Pancreas (tissue), 10 donors: ENCODE measurements around the gene TCIRG1. TPM values are rescaled to one million over a fixed set of nuclear protein-coding genes. Genes with fewer than 3 reads are reported as not detected.
"Not testable (repeated sequence)": the region's sequence is repeated elsewhere in the genome, so short reads cannot be mapped to it uniquely, and the experiment has no call there.

ENCODE experiments used
- ATAC-seq, 4 donors: fragments of 200-7000 bp; cut with Tn5 transposase; one replicate each; pipeline versions ENCODE4 v1.8.0 to v1.9.1; 2020; ENCODE audit warnings: mild to moderate bottlenecking in 4 of 4, moderate library complexity in 4 of 4
- DNase-seq, 6 donors: peaks; one replicate each; pipeline ENCODE4 v3.0.0-alpha.2; 2020
- FAIRE-seq: peaks from 2 replicates; lab custom pipeline; 2012; peaks lifted over from hg19 to GRCh38; lab: Jason Lieb, UNC
- H3K27ac ChIP-seq, 4 donors: fragments of 200-600 bp; sonication (generic); 1 replicate in 3 of 4; 2 replicates in 1 of 4; pipeline versions ENCODE4 v1.5.0 to v1.8.0; 2020
- H3K27me3 ChIP-seq, 4 donors: fragments of 200-600 bp; one replicate each; pipeline ENCODE4 v1.8.0; 2021
- H3K36me3 ChIP-seq, 3 donors: fragments of 200-600 bp; sonication (generic) in 1 of 3; one replicate each; pipeline versions ENCODE4 v1.5.0 to v1.8.0; 2020 to 2021
- H3K4me1 ChIP-seq, 3 donors: fragments of 200-600 bp; one replicate each; pipeline ENCODE4 v1.8.0; 2021
- H3K4me3 ChIP-seq, 4 donors: fragments of 200-600 bp; sonication (generic) in 2 of 4; one replicate each; pipeline versions ENCODE4 v1.5.0 to v1.8.0; 2020 to 2021
- H3K9me3 ChIP-seq, 4 donors: fragments of 200-600 bp; one replicate each; pipeline ENCODE4 v1.8.0; 2021
- WGBS, 2 donors: extraction: QIAGEN DNeasy Blood & Tissue Kit; methylation state at CpG; one replicate each; pipeline ENCODE4 v1.1.7; 2013; 5-methylcytosine and 5-hydroxymethylcytosine counted together
- intact Hi-C, 3 donors: fragments of 100-400 bp; cut with DNase I; formaldehyde crosslinking; loops; one replicate each; pipeline versions ENCODE4 v1.11.1 to v1.14.2; 2022
- polyA plus RNA-seq, 2 donors: library from polyadenylated mRNA; stranded (reverse); fragments of 200-250 nt; gene quantifications; one replicate each; pipeline ENCODE4 v1.2.3, GENCODE V29; 2013
- total RNA-seq, 6 donors: library from RNA; stranded (reverse); fragmentation: NEBNext Ultra II Directional in 4 of 6; extraction: Animal tissue kit (Norgen Biotek cat#: 25700) in 4 of 6; gene quantifications; one replicate each; pipeline versions ENCODE4 v1.2.1 to v1.2.4, GENCODE V29; 2021 to 2023
- TF ChIP-seq, protein P1 (sequence below), 4 donors: fragments of 200-600 bp; sonication (generic) in 3 of 4; IDR thresholded peaks; one replicate each; pipeline versions ENCODE4 v1.5.0 to v1.8.0; 2021; ENCODE audit warnings: antibody characterized with exemption in 4 of 4
- donor health status: healthy with polysubstance abuse.
- donor health status: DM: no; HTN: no; CAD: no; lungs with moderate emphysema.
- donor health status: DM: no; HTN: no; CAD: no.
- donor health status: control.
- donor health status: control.
- donor health status: Bipolar disorder and iron deficiency.
- donor health status: DM: yes; HTN: yes; CAD: no.
- donor health status: DM: no; HTN: no; CAD: no.
- donor health status: DM: no; HTN: no; CAD: no.
- donor health status: DM: yes; HTN: yes; CAD: no.

TCIRG1 gene, protein sequence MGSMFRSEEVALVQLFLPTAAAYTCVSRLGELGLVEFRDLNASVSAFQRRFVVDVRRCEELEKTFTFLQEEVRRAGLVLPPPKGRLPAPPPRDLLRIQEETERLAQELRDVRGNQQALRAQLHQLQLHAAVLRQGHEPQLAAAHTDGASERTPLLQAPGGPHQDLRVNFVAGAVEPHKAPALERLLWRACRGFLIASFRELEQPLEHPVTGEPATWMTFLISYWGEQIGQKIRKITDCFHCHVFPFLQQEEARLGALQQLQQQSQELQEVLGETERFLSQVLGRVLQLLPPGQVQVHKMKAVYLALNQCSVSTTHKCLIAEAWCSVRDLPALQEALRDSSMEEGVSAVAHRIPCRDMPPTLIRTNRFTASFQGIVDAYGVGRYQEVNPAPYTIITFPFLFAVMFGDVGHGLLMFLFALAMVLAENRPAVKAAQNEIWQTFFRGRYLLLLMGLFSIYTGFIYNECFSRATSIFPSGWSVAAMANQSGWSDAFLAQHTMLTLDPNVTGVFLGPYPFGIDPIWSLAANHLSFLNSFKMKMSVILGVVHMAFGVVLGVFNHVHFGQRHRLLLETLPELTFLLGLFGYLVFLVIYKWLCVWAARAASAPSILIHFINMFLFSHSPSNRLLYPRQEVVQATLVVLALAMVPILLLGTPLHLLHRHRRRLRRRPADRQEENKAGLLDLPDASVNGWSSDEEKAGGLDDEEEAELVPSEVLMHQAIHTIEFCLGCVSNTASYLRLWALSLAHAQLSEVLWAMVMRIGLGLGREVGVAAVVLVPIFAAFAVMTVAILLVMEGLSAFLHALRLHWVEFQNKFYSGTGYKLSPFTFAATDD
- 100 to 1,000 TPM; 166 to 287 (median 201) TPM for total RNA-seq
- 1,000 to 10,000 TPM in 1 of 2 donors, 100 to 1,000 TPM in 1; 550 to 1,036 TPM for polyA plus RNA-seq

DNA sequence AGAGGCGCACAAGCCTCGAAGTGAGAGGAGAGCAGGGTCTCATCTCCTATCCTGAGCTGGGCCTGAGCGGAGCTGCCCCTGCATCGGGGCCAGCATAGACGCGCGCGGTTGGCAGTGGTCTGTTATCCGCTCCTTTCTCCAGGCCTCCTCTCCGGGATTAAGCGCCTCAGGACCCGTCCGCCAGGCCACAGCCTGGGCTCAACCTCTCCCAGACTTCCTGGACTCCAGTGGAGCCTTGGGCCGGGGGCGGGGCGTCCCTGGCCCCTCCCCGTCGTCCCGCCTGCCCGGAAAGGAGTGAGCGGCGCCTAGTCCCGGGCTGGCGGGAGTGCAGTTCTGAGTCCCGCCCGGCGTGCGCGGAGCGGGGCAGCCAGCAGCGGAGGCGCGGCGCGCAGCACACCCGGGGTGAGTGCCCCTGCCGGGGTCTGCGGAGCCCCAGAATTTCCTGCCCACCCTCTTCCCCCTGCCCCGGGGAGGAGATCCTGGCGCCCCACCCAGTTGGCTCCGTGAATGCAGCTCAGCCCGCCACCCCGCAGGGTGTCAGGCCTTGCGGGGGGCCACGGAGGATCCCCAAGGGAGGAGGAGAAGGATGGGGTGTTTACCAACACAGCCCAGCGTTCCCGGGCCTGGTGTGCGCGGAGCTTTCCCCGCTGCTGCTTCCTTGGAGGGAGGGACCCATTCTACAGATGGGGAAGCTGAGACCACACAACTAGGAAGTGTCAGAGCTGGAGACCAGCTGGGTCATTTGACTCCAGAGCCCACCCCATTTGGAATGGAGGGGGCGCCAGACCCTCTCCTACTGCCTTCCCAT is at the start of gene TCIRG1:
TSS of gene TCIRG1 (plus strand) at position 308 of the 808 bp plus-strand sequence. CDS start 2,247 bp downstream, outside the sequence.
- TF ChIP-seq, protein P1, sequence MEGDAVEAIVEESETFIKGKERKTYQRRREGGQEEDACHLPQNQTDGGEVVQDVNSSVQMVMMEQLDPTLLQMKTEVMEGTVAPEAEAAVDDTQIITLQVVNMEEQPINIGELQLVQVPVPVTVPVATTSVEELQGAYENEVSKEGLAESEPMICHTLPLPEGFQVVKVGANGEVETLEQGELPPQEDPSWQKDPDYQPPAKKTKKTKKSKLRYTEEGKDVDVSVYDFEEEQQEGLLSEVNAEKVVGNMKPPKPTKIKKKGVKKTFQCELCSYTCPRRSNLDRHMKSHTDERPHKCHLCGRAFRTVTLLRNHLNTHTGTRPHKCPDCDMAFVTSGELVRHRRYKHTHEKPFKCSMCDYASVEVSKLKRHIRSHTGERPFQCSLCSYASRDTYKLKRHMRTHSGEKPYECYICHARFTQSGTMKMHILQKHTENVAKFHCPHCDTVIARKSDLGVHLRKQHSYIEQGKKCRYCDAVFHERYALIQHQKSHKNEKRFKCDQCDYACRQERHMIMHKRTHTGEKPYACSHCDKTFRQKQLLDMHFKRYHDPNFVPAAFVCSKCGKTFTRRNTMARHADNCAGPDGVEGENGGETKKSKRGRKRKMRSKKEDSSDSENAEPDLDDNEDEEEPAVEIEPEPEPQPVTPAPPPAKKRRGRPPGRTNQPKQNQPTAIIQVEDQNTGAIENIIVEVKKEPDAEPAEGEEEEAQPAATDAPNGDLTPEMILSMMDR (IDR thresholded peaks at IDR 0.05), result no peak
- peak; percentile 87 to 95 (median 91) for DNase-seq
- peak; percentile 74 to 83 (median 77) for ATAC-seq
- Histone ChIP-seq H3K36me3 (no peaks in the 10 kb centered on the region), H3K4me1 (peaks cover 21 to 42% (median 37%) of the 10 kb centered on the region in 3 donors), H3K27me3 (no peaks in the 10 kb centered on the region), H3K4me3 (peak within 1 kb of the TSS; percentile 39 to 72 (median 64)), H3K27ac (peak within 1 kb of the TSS; percentile 89 to 95 (median 92)), H3K9me3 (no peaks in the 10 kb centered on the region)
- 3% methylated on average over 47 to 51 of the region's 51 CpGs for whole genome bisulfite sequencing, 2 donors
- intact Hi-C loops, result no loop called here
- FAIRE-seq, result no peak

DNA sequence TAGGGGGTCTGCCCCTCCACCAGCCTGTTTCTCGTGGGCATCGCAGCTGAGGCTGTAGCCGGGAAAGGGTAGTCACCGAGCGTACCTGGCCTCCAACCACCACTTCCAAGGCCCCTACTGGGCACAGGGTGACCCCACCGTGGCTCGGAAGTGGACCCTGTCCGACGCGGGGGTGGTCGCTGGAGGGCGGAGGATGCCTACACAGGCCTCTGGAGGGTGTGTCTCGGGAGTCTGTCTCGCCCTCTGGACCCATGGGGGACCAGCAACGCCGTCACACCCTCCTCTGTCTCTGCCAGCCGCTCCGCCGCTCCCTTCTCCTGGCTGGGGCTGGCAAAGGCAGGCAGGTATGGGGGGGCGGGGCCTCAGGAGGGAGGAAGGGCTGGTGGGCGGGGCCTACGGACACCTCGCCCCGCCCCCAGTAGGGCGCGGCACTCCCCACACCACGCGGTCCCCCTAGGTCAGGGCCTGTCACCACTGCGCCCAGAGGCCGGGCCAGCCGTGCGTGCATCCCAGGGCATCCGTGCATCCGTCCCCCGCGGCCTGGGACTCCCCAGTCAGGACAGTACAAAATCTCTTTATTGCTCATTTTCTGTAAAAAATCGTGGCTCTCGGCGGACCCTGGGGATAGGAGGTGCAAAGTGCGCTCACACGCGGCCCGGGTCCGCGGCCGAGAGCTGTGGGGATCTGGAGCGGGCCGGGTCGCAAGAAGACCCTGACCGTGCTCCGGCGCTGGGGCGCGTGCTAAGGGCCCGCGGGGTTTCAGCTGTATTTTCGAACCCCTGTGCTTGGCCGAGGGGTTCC is 48.1 kb upstream of the TCIRG1 start:
- H3K4me1 ChIP-seq, H3K4me3 ChIP-seq, H3K27me3 ChIP-seq, H3K27ac ChIP-seq, H3K36me3 ChIP-seq, intact Hi-C loops, FAIRE-seq, H3K9me3 ChIP-seq: not testable (repeated sequence)
- DNase-seq, result peak in 1 of 6 donors; percentile 71
- peak in 3 of 4 donors; percentile 40 to 91 (median 66) for ATAC-seq
- 24 to 36% methylated on average over 44 to 49 of the region's 58 CpGs for WGBS, 2 donors

DNA sequence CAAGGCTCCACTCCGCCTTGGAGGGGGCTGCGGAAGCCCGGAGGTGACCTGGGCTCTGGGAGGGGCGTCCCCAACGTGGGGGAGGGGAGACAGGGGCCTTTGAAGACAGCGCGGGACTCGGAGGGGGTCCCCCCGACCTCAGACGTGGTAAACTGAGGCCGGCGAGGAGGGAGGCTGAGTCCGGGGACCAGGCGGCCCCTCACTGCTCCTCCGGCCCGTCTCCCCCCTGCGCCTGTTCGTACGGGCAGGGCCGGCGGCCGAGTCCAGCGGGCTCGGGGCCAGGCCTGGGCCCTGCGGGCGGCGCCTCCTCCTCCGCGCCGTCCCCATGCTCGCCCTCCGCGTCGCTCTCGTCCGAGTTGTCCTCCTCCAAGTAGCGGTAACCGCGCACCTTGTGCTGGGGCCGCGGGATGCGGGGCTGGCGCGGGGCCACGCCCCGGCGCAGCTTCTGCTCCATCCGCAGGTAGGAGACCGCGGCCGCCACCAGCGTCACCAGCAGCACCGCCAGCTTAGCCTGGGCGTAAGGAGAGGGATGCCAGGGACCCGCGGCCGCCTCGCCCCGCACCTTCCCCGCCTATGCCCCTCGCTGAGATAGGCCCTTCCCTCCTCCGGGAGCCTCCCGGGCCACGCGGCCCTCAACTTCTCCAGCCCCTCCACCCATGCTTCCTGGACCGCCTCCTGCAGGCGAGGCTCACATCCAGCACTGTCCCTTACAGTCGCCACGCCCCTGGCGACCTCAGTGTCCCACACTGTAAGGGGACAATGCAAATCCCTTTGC is 47.3 kb upstream of the TCIRG1 start:
- DNase-seq, result peak in 1 of 6 donors; percentile 40
- H3K27ac ChIP-seq, ATAC-seq, H3K9me3 ChIP-seq, FAIRE-seq, intact Hi-C loops, H3K27me3 ChIP-seq, H3K36me3 ChIP-seq, H3K4me1 ChIP-seq: not testable (repeated sequence)
- H3K4me3 ChIP-seq, result peak overlapping the region in 1 of 4 donors; percentile 7
- 40 to 52% methylated on average over 34 to 70 of the region's 70 CpGs for WGBS, 2 donors

DNA sequence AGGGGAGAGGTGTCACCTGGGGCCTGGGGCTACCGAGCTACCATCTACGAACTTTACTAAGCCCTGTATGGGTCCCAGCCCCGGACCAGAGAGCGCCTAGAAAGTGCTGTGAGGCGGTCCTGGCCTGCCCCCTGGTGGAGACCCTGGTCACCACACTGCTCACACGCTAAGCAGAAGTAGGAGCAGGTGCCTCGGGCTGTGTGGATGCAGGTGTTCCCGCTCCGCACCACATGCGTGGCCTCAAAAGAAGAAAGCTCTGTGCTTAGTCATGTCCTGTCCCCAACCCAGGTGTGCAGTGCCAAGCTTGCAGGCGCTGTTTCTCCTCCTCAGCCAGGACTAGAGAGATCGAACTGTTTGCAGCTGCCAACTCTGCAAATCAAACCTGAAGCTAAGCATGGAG is 45.0 kb upstream of the TCIRG1 start:
- H3K4me1 ChIP-seq, H3K27ac ChIP-seq, H3K4me3 ChIP-seq, H3K36me3 ChIP-seq, H3K27me3 ChIP-seq, FAIRE-seq, intact Hi-C loops, H3K9me3 ChIP-seq: not testable (repeated sequence)
- TF ChIP-seq, protein P1 (IDR thresholded peaks at IDR 0.05), result peak; percentile 35 to 69 (median 60)
- 17 to 26% methylated on average over 12 of the region's 12 CpGs for WGBS, 2 donors
- DNase-seq, result peak in 5 of 6 donors; percentile 43 to 86 (median 74)
- peak in 1 of 4 donors; percentile 29 for ATAC-seq

DNA sequence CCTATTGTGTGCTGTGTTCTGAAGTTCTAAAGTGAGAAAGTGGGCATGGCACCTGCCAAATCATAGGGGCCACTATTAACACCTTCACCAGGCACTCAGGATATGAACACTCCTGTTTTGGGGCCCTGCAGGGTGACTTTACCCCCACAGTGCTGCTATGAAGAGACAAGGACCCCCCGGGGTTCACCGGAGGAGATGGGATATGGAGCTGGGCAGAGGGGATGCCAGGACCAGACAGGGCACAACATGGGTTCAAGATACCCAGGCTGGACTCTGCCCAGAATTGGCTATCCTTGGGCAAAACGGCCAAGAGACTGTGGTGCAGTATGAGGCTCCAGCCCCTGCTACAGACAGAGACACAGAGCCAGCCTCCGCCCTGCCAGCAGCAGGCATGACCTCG is 44.4 kb upstream of the TCIRG1 start:
- H3K36me3 ChIP-seq, H3K9me3 ChIP-seq, FAIRE-seq, H3K4me1 ChIP-seq, H3K27ac ChIP-seq, ATAC-seq, intact Hi-C loops, H3K4me3 ChIP-seq, H3K27me3 ChIP-seq: not testable (repeated sequence)
- peak in 1 of 6 donors; percentile 32 for DNase-seq
- WGBS, 2 donors, result 83 to 86% methylated on average over 5 of the region's 5 CpGs

DNA sequence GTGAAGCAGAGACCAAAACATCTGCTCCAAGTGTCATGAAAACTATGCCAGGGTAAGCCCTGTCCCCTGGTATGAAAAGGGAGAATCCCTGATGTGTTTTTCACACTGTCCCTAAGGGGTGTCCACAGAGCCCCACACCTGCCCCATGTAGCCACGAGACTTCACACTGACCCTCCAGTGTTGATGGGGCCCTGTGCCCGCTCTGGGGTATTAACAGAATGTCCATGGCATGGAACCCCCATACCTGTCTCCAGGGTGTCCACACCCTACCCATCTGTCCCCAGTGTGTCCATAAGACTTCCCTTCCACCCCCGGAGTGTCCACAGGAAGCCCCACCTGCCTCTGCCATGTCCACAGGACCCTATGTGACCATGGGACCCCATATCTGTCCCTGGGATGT is 43.7 kb upstream of the TCIRG1 start:
- H3K4me1 ChIP-seq, H3K36me3 ChIP-seq, H3K27ac ChIP-seq, FAIRE-seq, ATAC-seq, H3K9me3 ChIP-seq, H3K4me3 ChIP-seq, intact Hi-C loops, H3K27me3 ChIP-seq: not testable (repeated sequence)
- 96 to 97% methylated on average over 3 of the region's 3 CpGs for WGBS, 2 donors
- DNase-seq, result peak in 1 of 6 donors; percentile 49

DNA sequence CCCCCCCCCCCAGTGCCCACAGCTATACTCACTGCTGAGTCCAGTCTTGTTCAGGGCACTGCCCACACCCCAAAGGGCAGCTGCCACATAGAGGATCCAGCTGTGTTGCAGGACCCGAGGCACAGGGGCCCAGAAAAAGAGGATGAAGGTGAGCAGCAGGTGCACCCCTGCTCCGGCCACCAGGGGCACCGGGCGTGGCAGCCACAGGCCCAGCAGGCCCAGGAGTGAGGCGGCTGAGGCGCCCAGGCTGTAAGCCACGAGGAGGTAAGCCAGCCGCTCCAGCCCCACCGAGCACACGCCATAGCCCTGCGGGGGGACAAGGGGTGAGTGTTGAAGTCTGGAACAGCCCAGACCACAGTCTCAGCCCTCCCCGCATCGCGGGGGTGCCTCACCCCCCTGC is 43.2 kb upstream of the TCIRG1 start:
- H3K4me1 ChIP-seq, intact Hi-C loops, H3K27me3 ChIP-seq, H3K4me3 ChIP-seq, DNase-seq, H3K36me3 ChIP-seq, ATAC-seq, FAIRE-seq, H3K9me3 ChIP-seq, H3K27ac ChIP-seq: not testable (repeated sequence)
- WGBS, 2 donors, result 76 to 81% methylated on average over 11 to 14 of the region's 14 CpGs
